H1 (cell line): Measurements from ENCODE around the gene NLRC3. TPM values are rescaled to one million over a fixed set of nuclear protein-coding genes. Genes with fewer than 3 reads are reported as not detected.

Experiments used
- BRCA1 ChIP-seq: IDR thresholded peaks from 2 replicates; pipeline ENCODE4 v1.6.1; 2012; ENCODE audit warnings: low read depth, low read length, improper control_type of control experiment
- CEBPB ChIP-seq: IDR thresholded peaks from 2 replicates; pipeline ENCODE4 v1.6.1; 2012; ENCODE audit warnings: low read depth, low read length
- MAFK ChIP-seq: IDR thresholded peaks from 2 replicates; pipeline ENCODE4 v1.6.1; 2012; ENCODE audit warnings: low read depth, mild to moderate bottlenecking, improper control_type of control experiment, low read length
- NANOG ChIP-seq: IDR thresholded peaks from 2 replicates; pipeline ENCODE4 v1.6.1; 2011; ENCODE audit warnings: low read length, low read depth, mild to moderate bottlenecking, inconsistent platforms; ENCODE audit not compliant: insufficient read depth, poor library complexity, severe bottlenecking
- RBBP5 ChIP-seq: IDR thresholded peaks from 2 replicates; pipeline ENCODE4 v1.7.1; 2012; ENCODE audit warnings: low read depth, mild to moderate bottlenecking, inconsistent platforms, low read length, moderate library complexity, borderline replicate concordance
- ZNF274 ChIP-seq: IDR thresholded peaks from 2 replicates; pipeline ENCODE4 v1.7.0; 2012; ENCODE audit warnings: low read length, borderline replicate concordance; ENCODE audit errors: extremely low read depth
- polyA plus RNA-seq, 7 experiments: library from polyadenylated mRNA; depleted of rRNA in 3 of 7; stranded (reverse) in 5 of 7; unstranded in 2 of 7; fragments of >200 nt in 5 of 7; fragments of 200-250 nt in 2 of 7; gene quantifications; 1 replicate in 5 of 7; 2 replicates in 1 of 7; 4 replicates in 1 of 7; pipeline versions ENCODE4 v1.2.1 to v1.2.3, GENCODE V29; 2011 to 2013; ENCODE audit warnings: missing spikeins in 2 of 7, mixed read lengths in 2 of 7
- total RNA-seq: library from RNA; stranded (reverse); fragmentation: NEBNext Ultra II Directional; extraction: Animal tissue kit (Norgen Biotek cat#: 25700); gene quantifications from 2 replicates; pipeline ENCODE4 v1.2.1, GENCODE V29; 2021

The NLRC3 gene
- total and polyA plus RNA-seq, 2 of the 8 experiments (the other 6 are each of a cell fraction or from before 2014, with no cell fraction given): 0.18 to 0.20 TPM

GRCh38 chr16:3566990-3567389 is 10.2 kb downstream of the NLRC3 start (continued):
- no peak for TF ChIP-seq MAFK
- no peak for TF ChIP-seq NANOG
- no peak for TF ChIP-seq BRCA1
- no peak for TF ChIP-seq RBBP5
- no peak for TF ChIP-seq ZNF274
- TF ChIP-seq CEBPB: no peak
- TF ChIP-seq, all 59 proteins: peak for 0
